Omental fat pad (tissue), 4 donors: Measurements from ENCODE around the gene OR11A1. TPM values are rescaled to one million over a fixed set of nuclear protein-coding genes. Genes with fewer than 3 reads are reported as not detected.
"Not testable (repeated sequence)": the region's sequence is repeated elsewhere in the genome, so short reads cannot be mapped to it uniquely, and the experiment has no call there.

ENCODE experiments used
- ATAC-seq: fragments of 150-250 bp; one replicate; pipeline ENCODE4 v1.9.1; 2016; ENCODE audit warnings: mild to moderate bottlenecking, moderate library complexity; ENCODE audit not compliant: low FRiP score
- DNase-seq: peaks from one replicate; pipeline ENCODE4 v3.0.0-alpha.2; 2019; ENCODE audit warnings: low spot score
- CTCF ChIP-seq, 3 donors: fragments of 450-650 bp; IDR thresholded peaks; one replicate each; pipeline ENCODE4 v1.5.1; 2016 to 2017; ENCODE audit warnings: antibody characterized with exemption in 3 of 3, mild to moderate bottlenecking in 3 of 3, moderate library complexity in 2 of 3
- total RNA-seq, 4 donors: library from RNA; depleted of rRNA; stranded (reverse); fragments of >200 nt; gene quantifications; one replicate each; pipeline ENCODE4 v1.1.0, GENCODE V29; 2016

The OR11A1 gene
- total RNA-seq, 4 donors from 2014 or later = not detected

GRCh38 chr6:29465801-29466200, 8.9 kb upstream of the OR11A1 start:
- ATAC-seq (no peak), DNase-seq (no peak)
- no peak for TF ChIP-seq CTCF (IDR thresholded peaks at IDR 0.05)

- TF ChIP-seq CTCF (IDR thresholded peaks at IDR 0.05) = no peak
- DNase-seq (no peak), ATAC-seq (no peak)
Observed at GRCh38 chr6:29465279-29465678, 8.4 kb upstream of the OR11A1 start.

GRCh38 chr6:29462022-29462421, 5.2 kb upstream of the OR11A1 start:
- no peak for DNase-seq
- ATAC-seq = no peak
- no peak for TF ChIP-seq CTCF (IDR thresholded peaks at IDR 0.05)

GRCh38 chr6:29461021-29461814, 4.3 kb upstream of the OR11A1 start:
- ATAC-seq = no peak
- TF ChIP-seq CTCF (IDR thresholded peaks at IDR 0.05) = no peak
- DNase-seq = no peak

- ATAC-seq (no peak), DNase-seq (no peak)
- no peak for TF ChIP-seq CTCF (IDR thresholded peaks at IDR 0.05)
Observed at GRCh38 chr6:29451471-29452193, 5.2 kb downstream of the OR11A1 start.

- DNase-seq = no peak
- TF ChIP-seq CTCF (IDR thresholded peaks at IDR 0.05) = no peak
- no peak for ATAC-seq
Observed at GRCh38 chr6:29447670-29448069, 9.2 kb downstream of the OR11A1 start.

GRCh38 chr6:29444031-29444430, 12.8 kb downstream of the OR11A1 start:
- not testable (repeated sequence) for ATAC-seq, DNase-seq
